HG02938 (cell line): ENCODE data around the gene CSTB.
A peak's percentile ranks its signal among the peaks of the same experiment; 100 is the strongest.

Source experiments
- ATAC-seq: cut with Tn5 transposase; IDR thresholded peaks from one replicate; pipeline ENCODE4 v1.9.1; 2021; ENCODE audit warnings: mild to moderate bottlenecking, moderate library complexity; ENCODE audit not compliant: unreplicated experiment

CSTB gene

GRCh38 chr21:43793243-43793642 is 17.1 kb upstream of the CSTB start:
- no peak for ATAC-seq

GRCh38 chr21:43792406-43792805 is 16.3 kb upstream of the CSTB start:
- ATAC-seq, result no peak

GRCh38 chr21:43790010-43790524 is 14.0 kb upstream of the CSTB start:
- no peak for ATAC-seq

- ATAC-seq, result peak; percentile 66
Measured at GRCh38 chr21:43789276-43790009, 13.3 kb upstream of the CSTB start, which contains the start of gene RRP1. RRP1 (plus strand) TSS chr21:43789577; CDS start chr21:43789630, 53 bp downstream.

GRCh38 chr21:43786807-43787440 is 10.8 kb upstream of the CSTB start:
- ATAC-seq, result no peak

GRCh38 chr21:43786300-43786806 is 10.2 kb upstream of the CSTB start:
- ATAC-seq, result no peak

GRCh38 chr21:43785134-43785533 is 9.0 kb upstream of the CSTB start:
- no peak for ATAC-seq

GRCh38 chr21:43783098-43783700 is 7.1 kb upstream of the CSTB start:
- no peak for ATAC-seq

- ATAC-seq, result no peak
Measured at GRCh38 chr21:43782431-43783097, 6.5 kb upstream of the CSTB start.

- no peak for ATAC-seq
Measured at GRCh38 chr21:43781846-43782245, 5.7 kb upstream of the CSTB start.

- no peak for ATAC-seq
Measured at GRCh38 chr21:43779660-43780059, 3.6 kb upstream of the CSTB start.

GRCh38 chr21:43778469-43779335 is 2.6 kb upstream of the CSTB start:
- ATAC-seq, result no peak

- no peak for ATAC-seq
Measured at GRCh38 chr21:43777953-43778352, 1.8 kb upstream of the CSTB start.

- ATAC-seq, result no peak
Measured at GRCh38 chr21:43775190-43775589, 918 bp downstream of the CSTB start.

- no peak for ATAC-seq
Measured at GRCh38 chr21:43774163-43774562, 1.9 kb downstream of the CSTB start.

- no peak for ATAC-seq
Measured at GRCh38 chr21:43772425-43772821, 3.7 kb downstream of the CSTB start.

- no peak for ATAC-seq
Measured at GRCh38 chr21:43771698-43772424, 4.2 kb downstream of the CSTB start.

- no peak for ATAC-seq
Measured at GRCh38 chr21:43771199-43771675, 4.9 kb downstream of the CSTB start.

GRCh38 chr21:43770066-43770655 is 5.9 kb downstream of the CSTB start:
- ATAC-seq, result no peak
